Cardiac septum (tissue), 1 donor: ENCODE data around the gene CCNL1. TPM values are rescaled to one million over a fixed set of nuclear protein-coding genes. Genes with fewer than 3 reads are reported as not detected.

Source experiments
- DNase-seq: peaks from one replicate; pipeline ENCODE4 v3.0.0-alpha.2; 2020; ENCODE audit warnings: low spot score
- intact Hi-C: fragments of 100-400 bp; cut with DNase I; formaldehyde crosslinking; loops from one replicate; pipeline ENCODE4 v1.14.0; 2022
- total RNA-seq: library from RNA; stranded (reverse); fragmentation: NEBNext Ultra II Directional; extraction: Animal tissue kit (Norgen Biotek cat#: 25700); gene quantifications from one replicate; pipeline ENCODE4 v1.2.1, GENCODE V29; 2021
- donor health status: DM: no; HTN: no; CAD: no.

Gene CCNL1
- total RNA-seq, 1 donor from 2014 or later, result 41.7 TPM

- no peak for DNase-seq
- intact Hi-C loops, result loop anchor here (2.0 to 10.0 kb wide), 3 partner anchors 41 to 595 kb away; partner anchors contain the start of gene LEKR1
Measured at GRCh38 chr3:157129803-157130466, 30.0 kb downstream of the CCNL1 start.

GRCh38 chr3:157128771-157129681, 30.9 kb downstream of the CCNL1 start:
- intact Hi-C loops, result loop anchor here (2.0 kb wide), 1 partner anchor 40 kb away; no protein-coding TSS in a partner anchor
- peak; percentile 81 for DNase-seq

GRCh38 chr3:157127831-157128767, 31.8 kb downstream of the CCNL1 start:
- no peak for DNase-seq
- intact Hi-C loops, result loop anchor here (2.0 kb wide), 1 partner anchor 39 kb away; no protein-coding TSS in a partner anchor

GRCh38 chr3:157127268-157127667, 32.7 kb downstream of the CCNL1 start:
- intact Hi-C loops, result no loop called here
- no peak for DNase-seq

GRCh38 chr3:157126365-157126764, 33.6 kb downstream of the CCNL1 start:
- intact Hi-C loops, result no loop called here
- no peak for DNase-seq

- no peak for DNase-seq
- intact Hi-C loops, result no loop called here
Measured at GRCh38 chr3:157125101-157125500, 34.8 kb downstream of the CCNL1 start.

- DNase-seq, result no peak
- intact Hi-C loops, result no loop called here
Measured at GRCh38 chr3:157123621-157124020, 36.3 kb downstream of the CCNL1 start.

- intact Hi-C loops, result no loop called here
- DNase-seq, result no peak
Measured at GRCh38 chr3:157122832-157123427, 37.0 kb downstream of the CCNL1 start.

GRCh38 chr3:157122116-157122515, 37.8 kb downstream of the CCNL1 start:
- intact Hi-C loops, result no loop called here
- DNase-seq, result no peak

- no peak for DNase-seq
- intact Hi-C loops, result no loop called here
Measured at GRCh38 chr3:157121522-157121921, 38.4 kb downstream of the CCNL1 start.

GRCh38 chr3:157120071-157120892, 39.7 kb downstream of the CCNL1 start:
- intact Hi-C loops, result no loop called here
- DNase-seq, result no peak

- intact Hi-C loops, result no loop called here
- no peak for DNase-seq
Measured at GRCh38 chr3:157119369-157119951, 40.5 kb downstream of the CCNL1 start.

- intact Hi-C loops, result no loop called here
Measured at GRCh38 chr3:157117875-157118654, 41.9 kb downstream of the CCNL1 start.

GRCh38 chr3:157117206-157117605, 42.7 kb downstream of the CCNL1 start:
- DNase-seq, result no peak
- intact Hi-C loops, result no loop called here

More at GRCh38 chr3:157117875-157118654, 41.9 kb downstream of the CCNL1 start:
- DNase-seq, result no peak

- no peak for DNase-seq
- intact Hi-C loops, result no loop called here
Measured at GRCh38 chr3:157116017-157116416, 43.9 kb downstream of the CCNL1 start.

GRCh38 chr3:157115069-157116006, 44.6 kb downstream of the CCNL1 start:
- intact Hi-C loops, result loop anchor here (2.0 kb wide), 1 partner anchor 27 kb away; no protein-coding TSS in a partner anchor
- DNase-seq, result no peak
